ENCODE data around the gene CLGN. TPM values are rescaled to one million over a fixed set of nuclear protein-coding genes. Genes with fewer than 3 reads are reported as not detected.

CLGN gene
- total RNA-seq, 1 donor from 2014 or later: 1.6 TPM

- no peaks in the 10 kb centered on the region for H3K4me1 Mint-ChIP-seq
- H3K36me3 Mint-ChIP-seq: no peaks in the 10 kb centered on the region
- DNase-seq (ENCODE audit: low spot score in 2 of 2, unreplicated experiment in 2 of 2): no peak
- no peaks in the 10 kb centered on the region for H3K9me3 Mint-ChIP-seq
- no peak overlapping the region for H3K4me3 Mint-ChIP-seq
- TF ChIP-seq CTCF (IDR thresholded peaks at IDR 0.05; ENCODE audit: unreplicated experiment): no peak
- H3K27me3 Mint-ChIP-seq (ENCODE audit: low read depth): no peaks in the 10 kb centered on the region
- H3K27ac Mint-ChIP-seq: no peak overlapping the region
Measured at GRCh38 chr4:140363051-140363450, 64.4 kb downstream of the CLGN start.

- no peak for TF ChIP-seq CTCF (IDR thresholded peaks at IDR 0.05; ENCODE audit: unreplicated experiment)
- no peak for DNase-seq (ENCODE audit: low spot score in 2 of 2, unreplicated experiment in 2 of 2)
- Mint-ChIP-seq H3K27ac (no peak overlapping the region), H3K9me3 (no peaks in the 10 kb centered on the region), H3K4me1 (no peaks in the 10 kb centered on the region), H3K36me3 (no peaks in the 10 kb centered on the region), H3K27me3 (ENCODE audit: low read depth) (peaks cover 9% of the 10 kb centered on the region), H3K4me3 (no peak overlapping the region)
Measured at GRCh38 chr4:140361099-140361498, 66.3 kb downstream of the CLGN start.

- H3K4me3 Mint-ChIP-seq: no peak overlapping the region
- peak; percentile 63 to 74 for DNase-seq (ENCODE audit: low spot score in 2 of 2, unreplicated experiment in 2 of 2)
- H3K4me1 Mint-ChIP-seq: no peaks in the 10 kb centered on the region
- H3K27me3 Mint-ChIP-seq (ENCODE audit: low read depth): peaks cover 11% of the 10 kb centered on the region
- H3K9me3 Mint-ChIP-seq: no peaks in the 10 kb centered on the region
- H3K27ac Mint-ChIP-seq: no peak overlapping the region
- no peaks in the 10 kb centered on the region for H3K36me3 Mint-ChIP-seq
- peak; percentile 88 for TF ChIP-seq CTCF (IDR thresholded peaks at IDR 0.05; ENCODE audit: unreplicated experiment)
Measured at GRCh38 chr4:140359562-140360427, 67.7 kb downstream of the CLGN start.

GRCh38 chr4:140358281-140358680 is 69.2 kb downstream of the CLGN start:
- H3K36me3 Mint-ChIP-seq: no peaks in the 10 kb centered on the region
- DNase-seq (ENCODE audit: low spot score in 2 of 2, unreplicated experiment in 2 of 2): no peak
- no peak overlapping the region for H3K27ac Mint-ChIP-seq
- peaks cover 7% of the 10 kb centered on the region for H3K4me1 Mint-ChIP-seq
- no peak for TF ChIP-seq CTCF (IDR thresholded peaks at IDR 0.05; ENCODE audit: unreplicated experiment)
- no peaks in the 10 kb centered on the region for H3K9me3 Mint-ChIP-seq
- H3K4me3 Mint-ChIP-seq: no peak overlapping the region
- H3K27me3 Mint-ChIP-seq (ENCODE audit: low read depth): peaks cover 11% of the 10 kb centered on the region

GRCh38 chr4:140357868-140358267 is 69.6 kb downstream of the CLGN start:
- no peaks in the 10 kb centered on the region for H3K36me3 Mint-ChIP-seq
- no peak overlapping the region for H3K27ac Mint-ChIP-seq
- peaks cover 11% of the 10 kb centered on the region for H3K27me3 Mint-ChIP-seq (ENCODE audit: low read depth)
- peaks cover 7% of the 10 kb centered on the region for H3K4me1 Mint-ChIP-seq
- no peak overlapping the region for H3K4me3 Mint-ChIP-seq
- no peaks in the 10 kb centered on the region for H3K9me3 Mint-ChIP-seq
- no peak for TF ChIP-seq CTCF (IDR thresholded peaks at IDR 0.05; ENCODE audit: unreplicated experiment)
- DNase-seq (ENCODE audit: low spot score in 2 of 2, unreplicated experiment in 2 of 2): no peak
